Astrocyte (in vitro differentiated cells and primary cell): Measurements from ENCODE around the gene NEURL3.

Experiments
- CTCF ChIP-seq: IDR thresholded peaks from 2 replicates; pipeline ENCODE4 v1.5.1; 2011; ENCODE audit warnings: low read depth, mild to moderate bottlenecking, inconsistent platforms, low read length, moderate library complexity; ENCODE audit not compliant: insufficient read depth
- EZH2 ChIP-seq: IDR thresholded peaks from 2 replicates; pipeline ENCODE4 v1.6.1; 2012; ENCODE audit warnings: mild to moderate bottlenecking, low read length, inconsistent platforms; ENCODE audit not compliant: insufficient read depth

DNA sequence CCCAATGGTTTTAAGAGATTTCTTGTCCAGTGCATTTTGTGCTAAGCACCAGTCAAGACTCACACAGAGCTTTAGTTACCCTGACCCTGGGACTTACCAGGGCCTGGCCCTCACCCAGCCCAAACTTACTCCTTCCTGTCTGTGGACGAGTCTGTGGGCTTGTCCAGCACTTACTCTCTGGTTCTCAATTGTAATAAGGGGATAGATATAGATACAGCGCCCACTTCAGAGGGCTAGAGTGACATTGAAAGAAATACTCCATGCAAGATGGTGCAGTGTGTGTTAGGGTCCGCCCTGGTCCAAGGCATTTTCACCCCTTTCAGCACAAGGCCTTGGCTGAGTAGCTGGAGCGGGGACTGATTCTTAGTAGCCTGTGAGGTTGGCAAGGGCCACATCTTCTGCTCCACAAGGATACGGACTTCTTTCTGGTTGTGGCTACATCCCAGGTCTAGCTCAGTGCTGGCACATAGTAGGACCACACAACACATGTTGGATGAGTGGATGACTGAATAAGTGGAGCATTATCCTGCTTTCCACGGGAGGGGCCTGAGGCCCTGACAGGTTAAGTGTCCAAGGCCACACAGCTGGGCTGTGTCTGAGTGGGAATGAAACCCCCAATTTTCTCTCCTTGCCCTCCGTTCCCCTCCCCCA, 27.6 kb upstream of the NEURL3 start:
- no peak for TF ChIP-seq CTCF
- TF ChIP-seq EZH2, result no peak
